ENCODE data around the gene GPR158. TPM values are rescaled to one million over a fixed set of nuclear protein-coding genes. Genes with fewer than 3 reads are reported as not detected.

Gene GPR158
- total RNA-seq, 1 experiment from 2014 or later = 0.07 TPM

DNA sequence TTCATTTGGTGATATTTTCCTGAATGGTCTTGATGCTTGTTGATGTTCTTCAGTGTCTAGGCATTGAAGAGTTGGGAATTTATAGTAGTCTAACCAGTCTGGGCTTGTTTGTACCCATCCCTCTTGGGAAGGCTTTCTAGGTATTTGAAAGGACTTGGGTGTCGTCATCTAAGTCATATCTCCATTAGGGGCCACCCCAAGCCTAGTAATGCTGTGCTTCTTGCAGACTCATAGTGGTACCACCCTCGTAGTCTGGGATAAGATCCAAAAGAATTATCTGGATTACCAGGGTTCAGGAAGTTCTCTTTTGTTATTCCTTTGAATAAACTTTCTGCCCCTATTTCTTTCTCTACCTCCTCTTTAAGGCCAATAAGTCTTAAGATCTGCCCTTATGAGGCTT lies 439.9 kb downstream of the GPR158 start:
- no peaks in the 10 kb centered on the region for H3K4me1 Mint-ChIP-seq (ENCODE audit: low read depth, unreplicated experiment)
- Histone ChIP-seq H3K27me3 (replicated peaks; ENCODE audit: control insufficient read depth, insufficient read depth, low read length) (no peaks in the 10 kb centered on the region), H3K9me3 (no peaks in the 10 kb centered on the region), H3K4me1 (no peaks in the 10 kb centered on the region), H3K36me3 (ENCODE audit: control insufficient read depth, insufficient read depth, low read length) (no peaks in the 10 kb centered on the region), H3K4me3 (ENCODE audit: low read depth, low read length) (no peak overlapping the region)
- DNase-seq = no peak
- H3K27me3 Mint-ChIP-seq (ENCODE audit: insufficient read depth, unreplicated experiment) = peaks cover 2% of the 10 kb centered on the region
- H3K36me3 Mint-ChIP-seq (ENCODE audit: insufficient read depth, unreplicated experiment) = no peaks in the 10 kb centered on the region
- intact Hi-C loops (cut with micrococcal nuclease; ENCODE audit: unreplicated experiment) = no loop called here
- no peaks in the 10 kb centered on the region for H3K9me3 Mint-ChIP-seq (ENCODE audit: unreplicated experiment)
- ChIA-PET CTCF (no interaction called here), POLR2A (no interaction called here)
- TF ChIP-seq CTCF (IDR thresholded peaks at IDR 0.05; ENCODE audit: insufficient read depth in 1 of 2, low read depth in 1 of 2, low read length in 1 of 2, severe bottlenecking in 1 of 2, unreplicated experiment in 1 of 2) = no peak
- H3K4me3 Mint-ChIP-seq (ENCODE audit: unreplicated experiment) = no peak overlapping the region
- no peak overlapping the region for H3K27ac Mint-ChIP-seq (ENCODE audit: unreplicated experiment)
- BruUV-seq (replicated peaks) = no TSS peak

DNA sequence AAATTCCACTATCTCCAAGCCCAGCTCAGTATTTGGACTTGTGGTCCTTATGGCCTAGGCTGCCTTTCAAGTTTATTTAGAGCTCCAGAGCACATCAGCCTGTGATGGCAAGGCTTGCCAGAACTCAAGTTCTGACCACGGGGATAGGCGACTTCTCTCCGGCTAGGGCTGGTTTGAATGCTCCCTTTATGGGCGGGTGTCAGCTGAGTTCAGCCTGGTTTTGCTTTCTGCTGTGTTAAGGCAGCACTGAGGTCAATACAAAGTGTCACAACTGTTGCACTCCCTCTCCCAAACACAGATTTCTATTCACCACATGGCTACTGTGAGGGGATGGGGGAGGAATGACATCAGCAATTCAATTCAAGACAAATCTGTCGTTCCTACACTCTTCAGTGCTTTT lies 441.1 kb downstream of the GPR158 start:
- CTCF ChIA-PET = no interaction called here
- Histone ChIP-seq H3K4me3 (ENCODE audit: low read depth, low read length) (no peak overlapping the region), H3K9me3 (no peaks in the 10 kb centered on the region), H3K27me3 (replicated peaks; ENCODE audit: control insufficient read depth, insufficient read depth, low read length) (no peaks in the 10 kb centered on the region), H3K36me3 (ENCODE audit: control insufficient read depth, insufficient read depth, low read length) (no peaks in the 10 kb centered on the region), H3K4me1 (no peaks in the 10 kb centered on the region)
- Mint-ChIP-seq H3K4me1 (ENCODE audit: low read depth, unreplicated experiment) (no peaks in the 10 kb centered on the region), H3K9me3 (ENCODE audit: unreplicated experiment) (no peaks in the 10 kb centered on the region), H3K4me3 (ENCODE audit: unreplicated experiment) (no peak overlapping the region), H3K27me3 (ENCODE audit: insufficient read depth, unreplicated experiment) (peaks cover 6% of the 10 kb centered on the region), H3K36me3 (ENCODE audit: insufficient read depth, unreplicated experiment) (no peaks in the 10 kb centered on the region), H3K27ac (ENCODE audit: unreplicated experiment) (no peak overlapping the region)
- TF ChIP-seq CTCF (IDR thresholded peaks at IDR 0.05; ENCODE audit: insufficient read depth in 1 of 2, low read depth in 1 of 2, low read length in 1 of 2, severe bottlenecking in 1 of 2, unreplicated experiment in 1 of 2) = no peak
- BruUV-seq (replicated peaks) = no TSS peak
- POLR2A ChIA-PET = no interaction called here
- no peak for DNase-seq
- intact Hi-C loops (cut with micrococcal nuclease; ENCODE audit: unreplicated experiment) = no loop called here

DNA sequence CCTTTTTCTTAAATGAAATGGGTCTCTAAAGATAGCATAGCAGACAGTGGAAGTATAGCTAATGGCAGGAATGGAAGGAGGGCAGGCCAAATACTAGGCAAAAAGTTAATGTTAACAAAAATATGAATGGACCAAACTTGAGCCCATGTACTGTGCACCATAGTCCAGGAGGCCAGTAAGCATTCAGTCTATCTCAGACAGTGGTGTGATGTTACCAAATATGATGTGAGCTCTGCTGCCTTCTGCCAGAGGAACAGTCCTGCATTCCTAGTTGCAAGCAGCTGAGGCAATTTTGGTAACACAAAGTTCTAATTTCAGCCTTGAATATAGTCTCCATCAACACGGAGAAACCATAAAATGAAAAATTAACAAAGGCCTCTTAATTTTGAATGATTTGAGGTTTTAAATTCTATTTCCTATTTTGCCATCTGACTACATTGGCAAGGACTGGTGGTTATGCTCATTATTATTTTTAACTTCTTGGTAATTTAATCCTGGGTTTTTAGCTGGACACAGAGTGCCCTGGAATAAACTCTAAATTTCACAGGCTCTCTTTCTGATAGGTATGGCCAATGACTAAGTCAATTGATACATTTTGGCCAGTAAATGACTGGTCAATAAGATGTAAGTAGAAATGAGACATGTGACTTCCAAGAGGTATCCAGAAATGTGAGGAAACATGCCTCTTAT lies 442.2 kb downstream of the GPR158 start:
- peaks cover 7% of the 10 kb centered on the region for H3K27me3 Mint-ChIP-seq (ENCODE audit: insufficient read depth, unreplicated experiment)
- H3K4me1 Mint-ChIP-seq (ENCODE audit: low read depth, unreplicated experiment) = no peaks in the 10 kb centered on the region
- BruUV-seq (replicated peaks) = no TSS peak
- no peaks in the 10 kb centered on the region for H3K9me3 ChIP-seq
- TF ChIP-seq CTCF (IDR thresholded peaks at IDR 0.05; ENCODE audit: insufficient read depth in 1 of 2, low read depth in 1 of 2, low read length in 1 of 2, severe bottlenecking in 1 of 2, unreplicated experiment in 1 of 2) = no peak
- ChIA-PET POLR2A (no interaction called here), CTCF (no interaction called here)
- no peak overlapping the region for H3K4me3 ChIP-seq (ENCODE audit: low read depth, low read length)
- no peak overlapping the region for H3K27ac Mint-ChIP-seq (ENCODE audit: unreplicated experiment)
- no peak for DNase-seq
- H3K4me1 ChIP-seq = no peaks in the 10 kb centered on the region
- no peak overlapping the region for H3K4me3 Mint-ChIP-seq (ENCODE audit: unreplicated experiment)
- H3K36me3 Mint-ChIP-seq (ENCODE audit: insufficient read depth, unreplicated experiment) = no peaks in the 10 kb centered on the region
- no peaks in the 10 kb centered on the region for H3K36me3 ChIP-seq (ENCODE audit: control insufficient read depth, insufficient read depth, low read length)
- no peaks in the 10 kb centered on the region for H3K27me3 ChIP-seq (replicated peaks; ENCODE audit: control insufficient read depth, insufficient read depth, low read length)
- intact Hi-C loops (cut with micrococcal nuclease; ENCODE audit: unreplicated experiment) = no loop called here
- no peaks in the 10 kb centered on the region for H3K9me3 Mint-ChIP-seq (ENCODE audit: unreplicated experiment)

Measured in Caco-2 (cell line).